Endothelial cell of hepatic sinusoid (primary cell): Measurements from ENCODE around the gene CIDEC.

Experiments used
- in situ Hi-C: cut with HindIII; loops from 2 replicates; pipeline ENCODE4 v1.10.0; 2017; ENCODE audit warnings: low sequenced_read_pairs

Gene CIDEC, protein sequence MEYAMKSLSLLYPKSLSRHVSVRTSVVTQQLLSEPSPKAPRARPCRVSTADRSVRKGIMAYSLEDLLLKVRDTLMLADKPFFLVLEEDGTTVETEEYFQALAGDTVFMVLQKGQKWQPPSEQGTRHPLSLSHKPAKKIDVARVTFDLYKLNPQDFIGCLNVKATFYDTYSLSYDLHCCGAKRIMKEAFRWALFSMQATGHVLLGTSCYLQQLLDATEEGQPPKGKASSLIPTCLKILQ

DNA sequence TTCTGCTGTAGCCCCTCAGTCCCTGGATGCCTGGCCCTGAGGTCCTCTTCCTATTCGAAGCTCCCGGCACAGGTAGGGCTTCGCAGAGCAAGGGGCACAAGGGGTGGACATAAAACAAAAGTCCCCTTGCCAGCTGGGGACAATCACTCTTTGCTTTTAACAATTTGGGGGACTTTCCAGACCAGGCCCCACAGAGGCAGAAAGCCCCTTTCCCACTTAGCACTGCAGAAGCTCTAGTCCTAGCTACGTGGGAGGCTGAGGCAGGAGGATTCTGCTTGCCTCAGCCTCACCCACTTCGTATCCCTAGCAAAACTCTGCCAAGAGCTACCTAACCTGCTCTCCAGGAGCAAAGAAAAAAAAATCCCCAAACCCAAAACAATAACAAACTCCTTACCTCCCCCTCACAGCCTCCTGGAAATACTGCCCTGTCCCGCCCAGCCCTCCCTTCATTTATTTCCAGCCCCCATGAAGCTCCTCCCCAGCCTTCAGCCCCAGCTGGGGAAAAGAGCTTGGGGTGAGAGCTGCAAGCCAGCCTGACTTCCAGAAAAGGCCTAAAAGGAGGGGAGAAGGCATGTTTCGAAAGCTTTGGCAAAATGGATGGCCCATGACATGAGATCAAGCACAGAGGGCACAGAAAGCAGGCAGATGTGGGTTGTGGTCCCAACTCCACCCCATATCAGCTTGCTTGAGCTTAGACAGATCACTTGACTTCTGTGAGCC, at the start of gene CIDEC:
Gene CIDEC, minus strand, starts transcription at position 424 of the 720 bp plus-strand sequence. CDS start 1,767 bp downstream, outside the sequence.
- in situ Hi-C loops, result no loop called here

DNA sequence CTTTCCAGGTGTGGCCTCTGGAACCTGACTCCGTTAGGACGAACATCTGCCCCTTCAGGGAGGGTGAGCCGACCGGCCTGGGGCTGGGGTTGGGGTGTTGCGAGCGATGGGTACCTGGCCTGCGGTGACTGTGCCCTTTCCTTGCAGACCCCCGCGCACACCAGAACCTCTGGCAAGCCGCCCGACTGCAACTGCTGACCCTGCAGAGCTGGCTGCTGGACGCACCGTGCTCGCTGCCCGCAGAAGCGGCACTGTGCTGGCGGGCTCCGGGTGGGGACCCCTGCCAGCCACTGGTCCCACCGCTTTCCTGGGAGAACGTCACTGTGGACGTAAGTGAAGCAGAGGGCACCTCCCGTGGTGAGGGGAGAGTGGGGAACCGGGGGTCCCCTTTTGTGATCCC, 48.1 kb upstream of the CIDEC start:
- in situ Hi-C loops, result loop anchor here (5.0 kb wide), 1 partner anchor 76 kb away; no protein-coding TSS in a partner anchor

DNA sequence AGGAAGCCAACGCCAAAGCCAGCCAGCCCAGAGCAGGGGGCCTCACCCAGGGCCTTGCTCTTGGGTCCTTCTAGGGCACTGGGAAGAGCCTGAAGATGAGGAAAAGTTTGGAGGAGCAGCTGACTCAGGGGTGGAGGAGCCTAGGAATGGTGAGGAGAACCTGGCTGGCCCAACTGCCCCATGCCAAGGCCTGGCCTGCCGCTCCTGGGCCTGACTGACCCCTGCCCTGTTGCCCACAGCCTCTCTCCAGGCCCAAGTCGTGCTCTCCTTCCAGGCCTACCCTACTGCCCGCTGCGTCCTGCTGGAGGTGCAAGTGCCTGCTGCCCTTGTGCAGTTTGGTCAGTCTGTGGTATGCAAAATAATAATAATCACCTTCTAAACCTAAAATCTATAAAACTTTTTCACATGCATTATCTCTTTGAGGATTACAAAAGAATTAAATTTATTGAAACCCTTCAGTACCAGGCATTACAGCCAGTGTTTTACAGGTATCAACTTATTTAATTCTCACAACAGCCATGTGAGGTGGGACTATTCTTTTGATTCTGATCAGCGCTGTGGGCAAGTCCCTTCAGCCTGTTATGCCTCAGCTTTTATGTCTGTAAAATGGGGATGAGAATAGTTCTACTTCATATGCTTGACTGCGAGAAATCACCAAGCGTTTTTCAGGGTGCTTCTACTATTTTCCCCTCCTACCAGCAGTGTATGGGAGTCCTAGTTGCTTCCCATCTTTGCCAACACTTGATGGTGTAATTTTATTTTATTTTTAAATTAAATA, 38.4 kb upstream of the CIDEC start:
- in situ Hi-C loops, result no loop called here

DNA sequence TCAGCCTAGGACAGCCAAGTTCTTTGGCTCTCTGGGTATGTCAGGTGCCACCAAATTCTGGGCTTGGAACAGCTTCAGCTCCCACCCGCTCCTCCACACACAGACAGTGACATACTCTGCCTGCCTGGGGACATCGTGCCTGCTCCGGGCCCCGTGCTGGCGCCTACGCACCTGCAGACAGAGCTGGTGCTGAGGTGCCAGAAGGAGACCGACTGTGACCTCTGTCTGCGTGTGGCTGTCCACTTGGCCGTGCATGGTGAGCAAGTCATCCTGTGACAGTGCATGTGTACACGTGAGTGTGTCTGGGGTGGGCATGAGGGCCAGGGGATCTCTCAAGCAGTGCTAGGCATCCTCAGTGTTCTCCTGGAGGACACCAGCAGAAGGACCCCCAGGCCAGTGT, 37.8 kb upstream of the CIDEC start:
- in situ Hi-C loops, result no loop called here

DNA sequence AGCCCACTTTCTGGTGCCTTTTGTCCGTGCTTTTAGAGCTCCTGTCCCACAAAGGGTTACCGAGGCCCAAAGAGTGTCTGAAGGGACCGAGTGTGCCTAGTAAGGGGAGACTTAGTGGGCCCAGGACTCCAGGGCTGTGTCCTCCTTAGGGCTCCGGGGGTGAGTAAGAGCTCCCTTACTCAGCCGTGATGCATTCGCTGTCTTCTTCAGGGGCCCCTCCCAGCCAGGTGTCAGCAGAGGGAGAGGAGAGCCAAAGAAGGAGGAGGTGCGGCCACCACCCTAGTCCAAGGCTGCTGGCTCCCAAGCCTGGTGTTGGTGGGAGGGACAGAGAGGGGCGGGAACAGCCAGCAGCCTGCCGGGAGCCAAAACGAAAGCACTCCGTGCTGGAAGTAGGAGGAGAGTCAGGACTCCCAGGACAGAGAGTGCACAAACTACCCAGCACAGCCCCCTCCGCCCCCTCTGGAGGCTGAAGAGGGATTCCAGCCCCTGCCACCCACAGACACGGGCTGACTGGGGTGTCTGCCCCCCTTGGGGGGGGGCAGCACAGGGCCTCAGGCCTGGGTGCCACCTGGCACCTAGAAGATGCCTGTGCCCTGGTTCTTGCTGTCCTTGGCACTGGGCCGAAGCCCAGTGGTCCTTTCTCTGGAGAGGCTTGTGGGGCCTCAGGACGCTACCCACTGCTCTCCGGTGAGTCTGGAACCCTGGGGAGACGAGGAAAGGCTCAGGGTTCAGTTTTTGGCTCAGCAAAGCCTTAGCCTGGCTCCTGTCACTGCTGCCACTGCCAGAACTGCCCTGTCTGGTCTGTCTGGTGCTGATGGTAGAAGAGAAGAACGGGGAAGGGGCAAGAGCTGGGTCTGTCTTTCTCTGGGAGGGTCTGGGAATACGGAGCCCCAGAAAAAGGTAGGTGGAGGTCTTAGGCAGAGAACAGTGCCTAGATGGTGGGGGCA, 37.0 kb upstream of the CIDEC start, which contains the start of gene IL17RC:
Gene IL17RC, plus strand, starts transcription at position 365 of the 947 bp plus-strand sequence. Its CDS starts 218 bp downstream, at position 583.
- in situ Hi-C loops, result no loop called here

DNA sequence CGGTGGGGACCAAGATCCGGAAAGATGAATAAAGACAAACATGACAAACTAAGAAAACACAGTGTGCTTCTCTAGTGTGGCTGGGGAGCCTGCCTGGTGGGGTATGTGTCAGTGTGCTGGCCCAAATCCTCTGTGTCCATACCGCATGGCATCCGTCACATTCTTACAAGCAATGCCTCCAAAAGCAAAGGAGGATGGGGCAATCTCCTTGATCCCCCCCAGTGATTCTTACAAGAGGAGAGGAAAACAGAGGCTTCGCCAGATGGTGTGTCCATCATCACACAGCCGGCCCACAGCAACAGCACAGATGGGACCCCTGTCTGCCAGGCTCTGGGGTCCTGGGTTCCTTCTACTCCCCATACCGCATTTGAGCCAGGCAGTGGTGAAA, 36.3 kb upstream of the CIDEC start:
- in situ Hi-C loops, result no loop called here

DNA sequence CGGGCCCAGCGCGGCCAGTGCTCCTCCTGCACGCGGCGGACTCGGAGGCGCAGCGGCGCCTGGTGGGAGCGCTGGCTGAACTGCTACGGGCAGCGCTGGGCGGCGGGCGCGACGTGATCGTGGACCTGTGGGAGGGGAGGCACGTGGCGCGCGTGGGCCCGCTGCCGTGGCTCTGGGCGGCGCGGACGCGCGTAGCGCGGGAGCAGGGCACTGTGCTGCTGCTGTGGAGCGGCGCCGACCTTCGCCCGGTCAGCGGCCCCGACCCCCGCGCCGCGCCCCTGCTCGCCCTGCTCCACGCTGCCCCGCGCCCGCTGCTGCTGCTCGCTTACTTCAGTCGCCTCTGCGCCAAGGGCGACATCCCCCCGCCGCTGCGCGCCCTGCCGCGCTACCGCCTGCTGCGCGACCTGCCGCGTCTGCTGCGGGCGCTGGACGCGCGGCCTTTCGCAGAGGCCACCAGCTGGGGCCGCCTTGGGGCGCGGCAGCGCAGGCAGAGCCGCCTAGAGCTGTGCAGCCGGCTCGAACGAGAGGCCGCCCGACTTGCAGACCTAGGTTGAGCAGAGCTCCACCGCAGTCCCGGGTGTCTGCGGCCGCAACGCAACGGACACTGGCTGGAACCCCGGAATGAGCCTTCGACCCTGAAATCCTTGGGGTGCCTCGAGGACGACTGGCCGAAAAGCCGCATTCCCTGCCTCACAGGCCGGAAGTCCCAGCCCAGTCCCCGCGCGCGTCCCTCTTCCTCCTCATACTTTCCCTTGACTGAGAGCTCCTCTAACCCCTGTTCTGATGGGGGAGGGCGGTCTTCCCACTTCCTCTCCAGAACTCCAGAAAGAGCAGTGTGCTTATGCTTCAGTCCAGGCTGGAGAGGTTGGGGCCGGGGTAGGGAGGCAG, 35.4 kb upstream of the CIDEC start:
- in situ Hi-C loops, result no loop called here

DNA sequence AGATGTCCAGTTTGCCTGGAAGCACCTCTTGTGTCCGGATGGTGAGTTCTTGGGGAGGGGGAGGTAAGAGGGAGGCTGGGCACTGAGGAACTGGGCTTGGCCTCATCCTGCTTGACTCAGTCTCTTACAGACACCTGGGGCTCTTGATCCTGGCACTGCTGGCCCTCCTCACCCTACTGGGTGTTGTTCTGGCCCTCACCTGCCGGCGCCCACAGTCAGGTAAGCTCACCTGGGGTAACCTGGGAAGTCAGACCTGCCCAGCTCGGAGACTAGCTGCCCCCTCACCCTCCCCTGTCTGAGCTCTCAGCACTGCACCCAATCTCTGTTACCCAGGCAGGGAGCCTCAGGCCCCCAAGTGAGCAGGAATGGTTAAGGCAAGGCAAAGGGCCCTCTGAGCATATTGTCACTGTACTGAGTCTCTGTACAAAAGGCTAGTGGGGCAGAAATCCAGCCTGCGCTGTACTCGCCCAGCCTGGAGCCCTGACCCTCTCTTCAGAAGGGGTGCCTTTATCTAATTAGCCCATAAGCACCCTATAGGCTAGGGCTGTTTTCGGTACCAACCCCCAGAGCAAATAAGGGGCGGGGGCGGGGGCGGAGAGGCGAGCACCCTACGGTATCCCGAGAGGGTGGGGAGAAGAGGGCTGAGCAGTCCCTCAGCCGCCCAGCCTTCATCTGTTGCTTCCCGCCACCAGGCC, 34.7 kb upstream of the CIDEC start:
- in situ Hi-C loops, result no loop called here

DNA sequence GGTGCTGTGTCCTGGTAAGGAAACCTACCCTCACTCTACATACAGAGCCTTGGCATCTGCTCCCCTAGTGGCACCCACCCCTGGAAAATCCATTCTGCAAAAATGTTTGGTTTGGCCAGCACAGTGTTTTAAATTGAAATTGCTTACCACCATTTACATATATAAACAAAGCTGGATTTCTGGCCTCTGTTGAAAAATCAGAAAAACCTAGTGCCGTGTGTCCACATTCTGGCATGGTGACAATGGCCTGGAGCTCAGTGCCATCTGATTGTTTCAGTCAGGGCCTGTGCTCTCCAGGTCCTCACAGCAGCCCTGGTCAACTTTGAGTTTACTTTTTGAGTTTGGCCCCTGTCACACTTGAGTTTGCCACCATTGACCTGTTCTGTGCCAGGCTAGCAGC, 34.0 kb upstream of the CIDEC start:
- in situ Hi-C loops, result no loop called here

DNA sequence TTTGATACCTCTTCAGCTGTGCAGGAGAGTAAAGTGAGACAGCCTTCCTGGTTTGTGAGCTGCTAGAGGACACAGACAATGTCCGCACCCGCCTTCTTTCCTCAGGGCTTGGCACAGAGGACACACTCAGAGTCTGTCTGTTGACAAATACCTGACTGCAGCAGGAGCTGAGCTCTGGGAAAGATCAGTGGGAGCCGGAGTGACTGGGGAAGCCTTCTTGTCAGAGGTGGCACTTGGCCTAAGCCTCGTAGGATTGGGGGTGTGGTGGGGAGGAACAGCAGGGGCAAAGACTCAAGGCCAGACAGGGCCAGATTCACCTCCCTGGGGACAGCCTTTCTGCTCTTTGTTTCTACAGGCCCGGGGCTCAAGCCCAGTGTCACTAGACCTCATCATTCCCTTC, 33.5 kb upstream of the CIDEC start:
- in situ Hi-C loops, result no loop called here

DNA sequence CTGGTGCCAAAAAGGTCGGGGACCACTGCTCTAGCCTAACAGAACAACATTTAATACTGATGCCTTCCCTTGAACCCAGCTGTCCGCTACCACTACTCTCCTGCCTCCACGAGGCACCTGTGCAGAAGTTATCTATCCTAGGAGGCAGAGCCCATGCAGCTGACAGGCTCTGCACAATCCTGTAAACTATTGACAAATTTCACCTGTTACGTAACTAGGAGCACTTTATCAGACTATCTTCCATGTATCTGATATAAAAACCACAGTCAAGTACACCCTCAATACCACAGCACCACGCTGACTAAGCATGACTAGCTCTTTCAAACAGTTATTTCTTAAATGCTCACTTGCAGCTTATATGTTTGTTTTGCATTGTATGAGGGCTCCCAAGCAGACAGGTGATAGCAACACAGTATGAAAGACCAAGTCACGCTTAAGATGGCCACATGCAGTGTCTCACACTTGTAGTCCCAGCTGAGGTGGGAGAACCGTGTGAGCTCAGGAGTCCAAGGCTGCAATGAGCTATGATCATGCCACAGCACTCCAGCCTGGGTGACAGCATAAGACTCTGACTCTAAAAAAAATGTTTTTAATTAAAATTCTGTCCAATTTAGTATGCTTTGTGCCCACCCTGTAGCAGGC, 32.4 kb upstream of the CIDEC start:
- in situ Hi-C loops, result no loop called here

DNA sequence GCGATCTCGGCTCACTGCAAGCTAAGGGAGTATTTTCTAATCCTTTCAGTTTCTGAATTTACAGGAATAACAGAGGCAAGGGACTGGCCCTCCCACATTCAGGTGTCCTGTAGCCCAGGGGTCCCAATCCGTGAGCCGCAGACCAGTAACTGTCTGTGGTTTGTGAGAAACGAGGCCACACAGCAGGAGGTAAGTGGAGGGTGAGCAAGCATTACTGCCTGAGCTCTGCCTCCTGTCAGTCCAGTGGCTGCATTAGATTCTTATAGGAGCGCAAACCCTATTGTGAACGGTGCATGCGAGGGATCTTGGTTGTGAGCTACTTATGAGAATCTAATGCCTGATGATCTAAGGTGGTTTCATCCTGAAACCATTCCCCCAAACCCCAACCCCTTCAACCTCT, 31.8 kb upstream of the CIDEC start:
- in situ Hi-C loops, result no loop called here

DNA sequence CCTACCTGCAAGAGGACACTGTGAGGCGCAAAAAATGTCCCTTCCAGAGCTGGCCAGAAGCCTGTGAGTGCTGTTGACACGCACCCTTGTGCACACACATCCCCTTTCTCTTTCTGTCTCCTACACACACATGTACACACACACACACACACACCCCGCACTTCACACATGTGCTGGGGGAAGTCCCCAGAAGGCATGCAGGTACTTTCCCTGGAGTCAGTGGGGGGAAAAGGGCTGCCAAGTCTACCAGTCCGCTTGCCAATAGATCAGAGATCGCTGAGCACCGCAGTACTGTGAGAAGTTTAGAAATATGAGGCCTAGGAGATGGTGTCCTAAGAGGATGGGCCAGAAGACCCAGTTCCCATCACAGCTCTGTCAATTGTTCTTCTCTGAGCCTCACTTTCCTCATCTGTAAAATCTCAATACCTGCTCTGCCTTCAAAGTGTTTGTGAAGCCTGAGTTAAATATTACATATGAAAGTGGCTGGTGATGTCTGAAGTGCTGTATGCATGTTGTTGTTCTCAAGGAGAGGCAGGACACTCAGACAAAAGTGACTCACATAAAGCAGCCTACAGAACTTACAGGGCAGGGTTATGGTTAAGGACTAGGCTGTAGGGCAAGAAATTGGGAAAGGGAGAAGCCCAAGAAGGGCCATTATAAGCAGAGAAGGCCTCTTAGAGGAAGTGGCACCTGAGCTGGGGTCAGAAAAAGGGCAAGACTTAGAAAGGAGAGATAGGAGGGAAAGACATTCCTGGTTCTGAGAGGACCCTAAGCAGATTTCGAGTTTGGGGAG, 29.4 kb upstream of the CIDEC start:
- in situ Hi-C loops, result no loop called here

DNA sequence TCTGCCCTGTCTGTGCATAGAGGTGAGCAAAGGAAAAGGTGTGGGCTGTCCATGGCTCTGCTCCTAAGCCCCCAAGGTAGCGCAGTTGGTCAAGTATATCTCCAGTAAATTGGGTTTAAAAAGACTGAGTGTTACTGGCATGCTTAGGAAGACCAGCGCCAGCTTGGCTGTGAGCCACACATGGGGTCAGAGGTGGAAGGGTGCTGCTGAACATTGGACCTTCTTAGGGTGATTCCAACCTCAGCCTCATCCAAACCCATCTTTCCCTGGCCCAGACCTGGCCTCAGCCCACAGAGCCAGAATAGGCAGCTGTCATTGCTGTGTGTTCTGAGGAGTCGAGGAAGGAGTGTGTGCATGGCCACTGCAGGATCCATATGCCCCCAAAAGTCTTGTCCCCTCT, 28.2 kb upstream of the CIDEC start:
- in situ Hi-C loops, result no loop called here

DNA sequence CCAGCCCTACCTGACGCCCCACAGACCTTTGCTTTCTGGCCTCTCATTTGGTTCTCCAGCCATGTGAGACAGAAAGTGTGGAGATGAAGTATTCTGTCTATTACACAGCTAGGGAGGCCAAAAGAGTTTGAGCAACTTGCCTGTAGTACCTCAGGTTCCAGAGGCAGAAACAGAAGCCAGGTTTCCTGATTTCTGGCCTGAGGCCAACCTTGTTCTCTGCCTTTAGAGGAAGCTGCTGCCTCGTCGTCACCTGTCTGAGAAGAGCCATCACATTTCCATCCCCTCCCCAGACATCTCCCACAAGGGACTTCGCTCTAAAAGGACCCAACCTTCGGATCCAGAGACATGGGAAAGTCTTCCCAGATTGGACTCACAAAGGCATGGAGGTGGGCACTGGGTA, 26.4 kb upstream of the CIDEC start:
- in situ Hi-C loops, result no loop called here

DNA sequence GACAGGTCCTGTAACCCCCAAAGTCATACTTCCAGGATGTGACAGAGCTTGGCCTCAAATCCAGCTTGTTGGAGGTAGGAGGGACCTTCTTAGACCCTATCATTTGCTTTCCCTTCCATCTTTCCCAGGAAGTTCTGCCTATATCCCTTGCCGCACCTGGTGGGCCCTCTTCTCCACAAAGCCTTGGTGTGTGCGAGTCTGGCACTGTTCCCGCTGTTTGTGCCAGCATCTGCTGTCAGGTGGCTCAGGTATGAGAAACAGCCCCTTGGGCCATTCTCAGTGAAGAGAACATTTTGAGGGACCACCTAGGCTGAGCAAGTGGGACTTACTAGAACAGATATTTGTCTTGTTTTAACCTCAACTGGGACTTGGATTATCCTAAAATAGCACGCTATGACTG, 23.9 kb upstream of the CIDEC start:
- in situ Hi-C loops, result loop anchor here (5.0 kb wide), 1 partner anchor 52 kb away; no protein-coding TSS in a partner anchor

DNA sequence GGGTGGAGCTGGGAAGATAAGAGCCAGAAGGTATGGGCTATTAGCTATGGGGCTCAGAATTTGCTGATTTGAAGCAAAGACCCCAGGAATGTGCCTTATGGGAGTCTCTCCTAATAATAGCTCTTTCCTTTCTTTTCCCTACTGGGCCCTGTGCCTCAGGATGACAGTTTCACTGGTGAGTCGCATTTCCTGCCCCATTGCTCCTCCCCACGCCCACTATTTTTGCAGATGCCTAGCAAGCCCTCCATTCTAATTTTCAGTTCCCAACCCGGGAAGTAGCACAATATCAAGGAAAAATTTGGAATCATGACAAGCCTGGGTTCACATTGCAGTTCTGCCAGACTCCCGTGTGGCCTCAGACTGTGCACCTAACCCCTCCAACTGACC, 23.2 kb upstream of the CIDEC start:
- in situ Hi-C loops, result loop anchor here (5.0 kb wide), 1 partner anchor 51 kb away; no protein-coding TSS in a partner anchor
